ENCODE measurements around the gene MIER2.
A peak's percentile ranks its signal among the peaks of the same experiment; 100 is the strongest.
"Not testable (repeated sequence)": the region's sequence is repeated elsewhere in the genome, so short reads cannot be mapped to it uniquely, and the experiment has no call there.

Gene MIER2

DNA sequence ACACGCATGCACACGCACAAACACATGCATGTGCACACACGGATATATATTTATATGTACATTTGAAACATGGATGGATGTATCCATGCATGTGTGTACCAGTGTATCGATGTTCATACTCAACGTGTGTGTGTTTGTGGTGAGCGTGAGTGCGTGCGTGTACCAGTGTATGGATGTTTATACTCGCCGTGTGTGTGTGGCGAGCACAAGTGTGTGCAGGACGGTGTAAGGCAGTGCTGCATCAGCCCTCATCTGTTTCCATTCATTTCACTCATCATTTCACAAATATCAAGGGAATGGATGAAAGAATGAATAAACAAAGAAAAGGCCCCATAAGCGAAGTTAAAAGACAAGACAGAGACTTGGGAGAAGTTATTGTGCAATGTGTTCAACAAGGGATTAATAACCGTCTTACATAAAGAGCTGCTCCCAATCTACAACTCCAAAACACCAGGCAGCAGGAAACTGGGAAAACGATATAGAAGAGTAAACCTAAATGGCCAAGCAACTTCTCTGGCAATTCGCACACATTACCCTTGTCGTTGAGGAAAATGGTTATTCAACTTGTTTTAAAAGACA lies 21.7 kb upstream of the MIER2 start:
- no peak for DNase-seq (ENCODE audit: low read depth, low spot score)
- no peak overlapping the region for H3K27ac ChIP-seq

- H3K27ac ChIP-seq, result no peak overlapping the region
- DNase-seq (ENCODE audit: low read depth, low spot score), result no peak
Measured at GRCh38 chr19:364496-365287, 20.1 kb upstream of the MIER2 start.

DNA sequence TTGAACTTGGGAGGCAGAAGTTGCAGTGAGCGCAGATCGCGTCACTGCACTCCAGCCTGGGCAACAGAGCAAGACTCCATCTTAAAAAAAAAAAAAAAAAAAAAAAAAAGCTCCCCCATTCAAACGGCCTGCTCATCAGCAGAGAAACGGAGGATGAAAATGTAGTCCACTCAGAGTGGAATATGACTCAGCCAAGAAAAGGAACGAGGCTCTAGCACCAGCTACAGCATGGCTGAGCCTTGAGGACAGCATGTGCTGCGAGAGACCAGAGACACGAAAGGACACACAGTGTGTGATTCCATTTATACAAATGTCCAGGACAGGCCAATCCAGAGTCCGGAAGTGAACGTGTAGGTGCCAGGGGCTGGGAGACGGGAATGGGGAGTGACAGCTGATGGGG lies 18.1 kb upstream of the MIER2 start:
- no peak overlapping the region for H3K27ac ChIP-seq
- no peak for DNase-seq (ENCODE audit: low read depth, low spot score)

GRCh38 chr19:362154-362553 lies 17.6 kb upstream of the MIER2 start:
- no peak for DNase-seq (ENCODE audit: low read depth, low spot score)
- no peak overlapping the region for H3K27ac ChIP-seq

DNA sequence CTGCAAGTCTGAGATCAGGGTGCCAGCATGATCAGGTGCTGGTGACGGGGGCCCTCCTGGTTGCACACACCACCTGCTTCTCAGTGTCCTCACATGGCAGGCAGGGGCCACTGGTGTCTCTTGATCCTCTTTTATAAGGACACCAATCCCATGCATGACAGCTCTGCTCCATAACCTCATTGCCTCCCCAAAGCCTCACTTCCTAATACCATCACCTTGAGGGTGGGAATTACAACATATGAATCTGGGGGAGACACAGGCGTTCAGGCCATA lies 15.0 kb upstream of the MIER2 start:
- H3K27ac ChIP-seq, result no peak overlapping the region
- no peak for DNase-seq (ENCODE audit: low read depth, low spot score)

GRCh38 chr19:355536-355935 lies 10.9 kb upstream of the MIER2 start:
- H3K27ac ChIP-seq; DNase-seq (ENCODE audit: low read depth, low spot score): not testable (repeated sequence)

GRCh38 chr19:355134-355533 lies 10.5 kb upstream of the MIER2 start:
- H3K27ac ChIP-seq, result no peak overlapping the region
- peak; percentile 24 for DNase-seq (ENCODE audit: low read depth, low spot score)

DNA sequence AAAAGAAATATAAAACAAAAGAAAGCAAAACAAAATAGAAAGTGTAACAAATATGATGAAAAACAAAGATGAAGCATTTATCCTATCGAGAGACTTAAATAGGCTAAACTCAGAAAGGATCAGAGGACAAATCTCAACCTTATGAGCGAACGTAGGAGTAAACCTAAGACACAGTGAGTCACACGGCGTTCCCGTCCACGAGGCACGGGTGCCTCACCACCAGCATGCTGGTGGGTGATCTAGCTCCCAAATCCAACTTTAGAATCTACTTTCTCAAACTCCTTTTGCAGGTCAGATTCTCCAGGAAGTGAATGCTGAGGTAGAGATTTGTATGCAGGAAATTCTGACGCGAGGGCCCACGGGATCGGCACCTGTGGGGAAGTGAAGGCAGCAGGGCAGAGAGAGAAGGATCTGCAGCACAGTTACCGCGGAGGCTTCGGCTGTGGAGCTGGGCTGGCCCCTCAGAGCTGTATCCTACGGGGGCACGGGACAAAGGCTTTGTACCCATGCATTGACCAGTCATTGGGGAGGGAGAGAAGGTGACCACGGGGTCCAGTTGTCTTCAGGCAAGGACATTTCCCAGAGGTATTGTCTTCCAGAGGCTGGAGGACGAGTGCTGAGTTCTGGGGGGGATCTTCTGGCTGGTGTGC lies 7.5 kb upstream of the MIER2 start:
- H3K27ac ChIP-seq, result no peak overlapping the region
- DNase-seq (ENCODE audit: low read depth, low spot score), result no peak

GRCh38 chr19:347946-348861 lies 3.6 kb upstream of the MIER2 start:
- H3K27ac ChIP-seq, result no peak overlapping the region
- DNase-seq (ENCODE audit: low read depth, low spot score), result no peak

DNA sequence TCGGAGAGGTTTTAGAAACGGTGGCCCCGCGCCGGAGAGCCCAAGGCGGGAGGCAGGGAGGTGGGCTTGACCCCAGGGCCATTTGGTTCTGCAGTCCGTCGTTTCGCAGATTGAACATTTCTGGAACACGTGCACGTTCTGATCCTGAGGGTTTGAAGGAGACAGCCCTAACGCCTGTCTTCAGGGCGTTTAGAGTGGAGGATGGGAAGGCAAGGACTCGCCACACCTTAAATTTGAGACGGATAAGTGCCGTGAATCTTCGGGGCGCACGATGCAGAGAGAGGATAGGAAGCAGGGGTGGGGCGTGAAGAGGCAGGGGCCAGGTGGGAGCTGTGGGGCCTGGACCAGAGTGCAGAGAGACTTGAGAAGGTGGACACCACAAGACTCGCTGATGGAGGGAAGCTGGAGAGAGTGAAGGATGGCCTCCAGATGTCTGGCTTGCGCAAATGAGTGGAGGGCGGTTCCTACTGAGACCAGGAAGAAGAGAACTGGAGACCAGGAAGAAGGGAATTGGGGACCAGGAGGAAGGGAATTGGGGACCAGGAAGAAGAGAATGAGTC lies 804 bp upstream of the MIER2 start:
- no peak overlapping the region for H3K27ac ChIP-seq
- no peak for DNase-seq (ENCODE audit: low read depth, low spot score)

GRCh38 chr19:343941-344624 lies 513 bp downstream of the MIER2 start:
- DNase-seq (ENCODE audit: low read depth, low spot score), result no peak
- H3K27ac ChIP-seq, result peak overlapping the region; percentile 61

GRCh38 chr19:343451-343931 lies 1.1 kb downstream of the MIER2 start:
- no peak for DNase-seq (ENCODE audit: low read depth, low spot score)
- H3K27ac ChIP-seq, result peak overlapping the region; percentile 61

- peak overlapping the region; percentile 61 for H3K27ac ChIP-seq
- DNase-seq (ENCODE audit: low read depth, low spot score), result no peak
Measured at GRCh38 chr19:342801-343421, 1.7 kb downstream of the MIER2 start.

DNA sequence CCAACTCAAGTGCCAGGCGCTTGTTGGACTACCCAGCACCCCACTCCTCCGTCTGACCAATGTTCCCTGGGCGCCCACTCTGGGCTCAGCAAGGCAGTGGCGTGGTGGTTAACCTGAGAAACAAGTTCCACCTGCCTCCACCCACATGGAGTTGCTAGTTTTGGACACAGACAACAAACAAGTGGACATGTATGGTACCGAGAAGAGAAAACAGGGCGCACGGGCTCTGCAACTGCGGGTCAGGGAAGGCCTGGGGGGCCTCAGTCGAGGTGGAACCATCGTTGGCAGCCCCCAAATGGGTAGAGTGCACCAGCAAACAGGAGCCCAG lies 2.5 kb downstream of the MIER2 start:
- H3K27ac ChIP-seq, result no peak overlapping the region
- DNase-seq (ENCODE audit: low read depth, low spot score), result no peak

DNA sequence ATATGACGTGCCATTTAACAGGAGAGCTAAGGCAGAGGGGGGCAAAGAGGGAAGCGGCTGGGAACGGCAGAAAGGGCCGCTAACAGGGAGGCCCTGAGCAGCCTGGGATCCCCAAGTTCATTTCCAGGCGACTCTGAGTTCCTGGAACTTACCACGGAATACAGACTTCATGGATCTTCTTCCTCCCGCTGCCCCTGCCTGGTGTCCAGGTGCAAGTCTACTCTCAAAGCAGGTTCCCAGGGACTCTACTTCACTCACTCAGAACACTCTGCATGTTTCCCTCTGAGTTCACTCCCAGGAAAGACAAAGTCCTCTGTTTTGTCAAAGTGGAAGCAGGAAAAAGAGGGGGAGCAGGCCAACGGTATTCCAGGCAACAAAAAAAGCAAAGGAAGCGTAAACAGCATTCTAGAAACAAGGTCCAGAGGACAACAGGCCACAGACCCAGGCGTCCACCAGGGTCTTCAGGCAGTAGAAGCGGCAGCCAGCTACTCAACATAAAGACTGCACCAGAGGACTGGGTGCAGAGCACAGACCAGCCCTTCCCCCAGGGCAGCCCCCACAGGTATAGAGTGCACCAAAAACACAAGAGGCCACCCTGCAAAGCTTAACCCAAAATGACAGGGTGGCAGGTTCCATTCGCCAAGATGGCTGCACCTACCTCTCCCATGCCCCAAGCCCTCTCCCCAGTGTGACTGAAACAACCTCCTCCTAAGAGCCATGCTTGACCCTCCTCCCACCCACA lies 3.0 kb downstream of the MIER2 start:
- H3K27ac ChIP-seq, result no peak overlapping the region
- no peak for DNase-seq (ENCODE audit: low read depth, low spot score)

DNA sequence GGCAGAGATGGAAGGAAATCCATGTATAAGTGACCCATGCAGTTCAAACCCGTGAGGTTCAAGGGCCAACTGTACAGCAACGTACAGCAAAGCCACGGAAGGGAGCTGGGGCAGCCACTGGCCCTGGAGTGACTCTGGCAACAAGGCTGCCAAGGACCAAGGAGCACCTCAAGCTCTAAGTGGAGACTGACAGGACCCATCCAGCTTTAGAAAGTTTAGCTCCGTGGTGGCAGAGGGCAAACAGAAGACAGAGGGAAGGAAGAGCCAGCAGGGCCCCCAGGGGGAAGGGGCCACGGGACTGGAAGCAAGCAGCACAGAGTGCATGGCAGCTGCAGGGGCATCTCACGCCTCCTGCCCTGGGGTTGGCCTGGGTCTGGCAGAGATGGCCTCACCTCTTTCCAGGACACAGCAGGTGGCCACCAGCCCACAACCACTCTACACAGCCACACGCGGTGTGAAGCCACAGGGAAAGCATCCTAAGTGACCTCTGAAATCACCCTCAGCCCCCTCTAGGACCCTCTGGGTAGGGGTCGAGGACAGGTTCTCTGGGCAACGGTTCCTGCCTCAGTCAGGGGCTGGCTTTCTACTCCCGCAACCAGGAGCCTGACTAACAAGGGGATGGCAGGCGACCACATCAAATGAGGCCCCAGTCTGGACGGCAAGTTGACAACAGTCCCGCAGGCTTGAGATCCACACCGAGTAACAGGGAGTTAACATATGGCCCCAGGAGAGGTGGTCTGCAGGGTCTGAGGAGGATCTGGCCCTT lies 3.8 kb downstream of the MIER2 start:
- no peak overlapping the region for H3K27ac ChIP-seq
- DNase-seq (ENCODE audit: low read depth, low spot score), result no peak

DNA sequence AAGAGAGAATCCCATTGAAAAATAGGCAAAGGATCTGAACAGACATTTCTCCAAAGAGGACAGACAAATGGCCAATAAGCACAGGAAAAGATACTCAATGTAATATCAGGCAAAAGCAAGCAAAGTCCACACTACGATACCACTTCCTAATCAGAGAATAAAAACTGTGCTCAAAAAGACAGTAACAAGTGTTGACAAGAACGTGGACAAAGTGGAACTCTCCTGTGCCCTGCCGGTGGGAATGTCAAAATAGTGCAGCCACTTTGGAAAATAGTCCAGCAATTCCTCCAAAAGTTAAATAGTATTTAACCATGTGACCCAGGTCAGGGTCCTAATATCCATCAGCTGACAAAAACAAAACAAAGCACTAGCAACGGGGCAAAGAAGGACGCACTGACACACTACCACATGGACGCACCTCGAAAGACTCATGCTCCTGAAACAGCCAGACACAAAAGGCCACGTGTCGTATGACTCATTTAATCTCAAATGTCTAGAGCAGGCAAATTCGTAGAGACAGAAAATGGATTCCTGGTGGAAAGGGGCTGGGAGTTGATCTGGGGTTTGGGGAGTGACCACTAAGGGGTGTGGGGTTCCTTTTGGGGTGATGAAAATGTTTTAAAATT lies 5.2 kb downstream of the MIER2 start:
- no peak overlapping the region for H3K27ac ChIP-seq
- DNase-seq (ENCODE audit: low read depth, low spot score), result no peak

GRCh38 chr19:338421-338820 lies 6.2 kb downstream of the MIER2 start:
- H3K27ac ChIP-seq, result no peak overlapping the region

More at GRCh38 chr19:338421-338820, 6.2 kb downstream of the MIER2 start:
- DNase-seq (ENCODE audit: low read depth, low spot score), result no peak

Data from epithelial cell of prostate (primary cell).